IMR-90 (cell line): ENCODE measurements around the gene RALA.

ENCODE experiments used
- BHLHE40 ChIP-seq: fragments of 150-350 bp; IDR thresholded peaks from 2 replicates; pipeline ENCODE4 v1.6.1; 2016; ENCODE audit warnings: mild to moderate bottlenecking, low read depth, low read length
- CEBPB ChIP-seq: IDR thresholded peaks from 2 replicates; pipeline ENCODE4 v1.6.1; 2012; ENCODE audit warnings: low read depth, low read length, improper control_type of control experiment
- CTCF ChIP-seq: conservative IDR thresholded peaks from 2 replicates; pipeline ENCODE4 v1.5.1; 2012; ENCODE audit warnings: mild to moderate bottlenecking, low read depth, low read length, improper control_type of control experiment
- FOS ChIP-seq: fragments of 150-350 bp; IDR thresholded peaks from 2 replicates; pipeline ENCODE4 v1.6.1; 2016; ENCODE audit warnings: low read depth, low read length
- MAFK ChIP-seq: IDR thresholded peaks from 2 replicates; pipeline ENCODE4 v1.6.1; 2012; ENCODE audit warnings: low read depth, low read length, improper control_type of control experiment
- MAZ ChIP-seq: IDR thresholded peaks from 2 replicates; pipeline ENCODE4 v1.6.1; 2012; ENCODE audit warnings: low read depth, mild to moderate bottlenecking, low read length, improper control_type of control experiment, moderate library complexity, borderline replicate concordance
- MXI1 ChIP-seq: IDR thresholded peaks from 2 replicates; pipeline ENCODE4 v1.6.1; 2012; ENCODE audit warnings: low read depth, mild to moderate bottlenecking, low read length, moderate library complexity, borderline replicate concordance
- POLR2A ChIP-seq: IDR thresholded peaks from 2 replicates; pipeline ENCODE4 v1.6.1; 2012; ENCODE audit warnings: mild to moderate bottlenecking, low read depth, low read length
- RAD21 ChIP-seq: IDR thresholded peaks from 2 replicates; pipeline ENCODE4 v1.6.1; 2012; ENCODE audit warnings: low read length, improper control_type of control experiment
- RCOR1 ChIP-seq: IDR thresholded peaks from 2 replicates; pipeline ENCODE4 v1.6.1; 2012; ENCODE audit warnings: mild to moderate bottlenecking, low read length, improper control_type of control experiment; ENCODE audit not compliant: insufficient replicate concordance
- RFX5 ChIP-seq: IDR thresholded peaks from 2 replicates; pipeline ENCODE4 v1.8.0; 2012; ENCODE audit warnings: low read depth, mild to moderate bottlenecking, low read length, moderate library complexity

DNA sequence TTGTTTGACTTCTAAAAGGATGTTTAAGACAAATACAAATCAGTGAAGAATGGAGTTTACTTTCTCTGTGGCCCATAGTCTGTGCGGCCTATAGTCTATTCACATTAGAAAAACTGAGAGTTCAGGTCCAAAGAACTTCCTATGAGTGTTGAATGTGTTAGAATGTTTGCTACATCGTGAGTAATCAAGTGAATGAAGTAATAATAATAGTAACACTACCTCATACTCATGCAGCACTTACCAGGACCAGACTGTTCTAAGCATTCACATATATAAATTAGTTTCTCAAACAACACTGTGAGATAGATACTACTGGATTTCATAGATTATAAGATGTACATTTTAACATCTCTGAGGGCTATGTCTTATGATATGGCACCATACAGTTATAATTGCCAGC, 70.4 kb downstream of the RALA start:
- TF ChIP-seq POLR2A = no peak
- TF ChIP-seq CTCF = no peak
- TF ChIP-seq RFX5 = no peak
- no peak for TF ChIP-seq RAD21
- no peak for TF ChIP-seq MAZ
- no peak for TF ChIP-seq MAFK
- TF ChIP-seq RCOR1 = no peak
- no peak for TF ChIP-seq FOS
- TF ChIP-seq MXI1 = no peak
- TF ChIP-seq CEBPB = no peak
- TF ChIP-seq BHLHE40 = no peak
